NCI-H2171 treated with DMSO at 0.1 percent for 48 hours (cell line): Measurements from ENCODE around the gene FGD2.

ENCODE experiments used
- DNase-seq: peaks from one replicate; lab custom pipeline; 2025; lab: John Stamatoyannopoulos, UW

Gene FGD2

DNA sequence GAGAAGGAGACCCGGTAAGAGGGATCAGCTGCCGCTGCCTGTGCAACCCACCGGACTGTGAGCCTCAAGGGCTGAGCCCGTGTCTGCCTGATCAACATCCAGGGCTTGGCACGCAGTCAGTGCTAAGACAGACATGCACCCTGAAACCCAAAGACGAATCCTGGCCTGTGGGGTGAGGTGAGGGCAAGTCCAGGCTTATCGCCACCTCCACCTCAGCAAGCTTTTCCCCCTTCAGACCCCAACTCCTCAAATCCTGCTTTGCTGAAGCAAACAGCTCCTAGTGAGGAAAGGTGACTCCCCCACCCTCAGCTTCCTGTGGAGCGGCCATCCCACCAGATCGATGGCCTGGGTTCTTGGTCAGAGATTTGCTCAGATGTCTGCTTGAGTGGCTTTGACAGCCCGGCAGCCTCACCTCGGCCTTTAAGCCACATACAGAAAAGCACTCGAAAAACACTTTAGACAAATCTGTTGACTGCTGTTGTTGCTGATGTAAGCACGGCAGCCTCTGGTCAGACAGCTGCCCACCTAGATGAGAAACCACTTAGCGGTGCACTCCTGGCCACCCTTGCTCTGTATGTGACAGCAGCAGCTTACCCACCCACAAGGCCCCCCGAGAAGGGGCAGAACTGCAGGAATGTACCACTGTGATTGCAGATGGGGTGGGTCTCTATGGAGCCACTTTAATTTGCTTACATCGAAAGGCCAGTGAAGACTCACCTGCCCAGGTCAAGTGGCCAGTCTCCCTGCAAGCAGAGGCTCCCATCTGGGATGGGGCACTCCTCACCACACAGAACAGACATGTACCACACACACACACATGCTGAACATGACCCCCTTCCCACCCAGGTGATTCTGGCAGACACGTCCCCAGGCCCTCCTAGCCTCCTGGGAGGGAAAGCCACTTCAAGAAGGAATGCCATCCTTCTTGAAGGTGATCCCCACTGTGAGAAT, 34.3 kb upstream of the FGD2 start:
- no peak for DNase-seq

DNA sequence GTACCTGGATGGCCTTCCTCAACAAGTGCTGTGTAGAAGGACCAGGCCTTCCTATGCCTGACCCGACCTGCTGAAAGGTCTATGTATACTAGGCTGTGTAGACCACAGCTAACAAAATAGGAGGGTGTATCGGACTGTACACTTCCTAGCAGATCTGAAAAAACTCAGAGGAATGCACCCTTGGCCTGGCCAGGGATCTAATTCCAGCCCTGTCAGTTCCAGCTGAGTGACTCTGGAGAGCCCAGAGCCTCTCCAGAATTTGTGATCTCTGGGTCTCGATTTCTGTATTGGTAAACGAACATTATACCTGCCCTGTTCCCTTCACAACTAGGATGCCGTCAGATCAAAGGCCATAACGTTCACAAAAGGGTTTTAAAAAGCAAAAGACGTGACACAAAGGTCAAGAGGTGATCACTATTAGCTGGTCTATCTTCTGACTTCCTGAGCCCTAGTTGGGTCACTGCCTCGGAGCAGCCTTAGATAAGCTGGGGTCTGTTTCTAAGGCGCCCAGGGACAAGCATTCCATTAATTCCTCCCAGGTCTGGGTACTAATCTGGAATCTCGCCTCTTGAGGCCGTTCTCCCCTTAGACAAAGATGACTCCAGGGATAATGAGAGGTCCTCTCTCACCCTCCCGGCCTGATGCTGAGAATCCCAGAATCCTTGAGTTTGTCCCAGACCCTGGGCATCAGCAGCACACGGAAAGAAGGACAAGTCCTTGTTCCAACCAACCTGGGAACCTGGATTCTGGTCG, 33.4 kb upstream of the FGD2 start:
- DNase-seq, result no peak

DNA sequence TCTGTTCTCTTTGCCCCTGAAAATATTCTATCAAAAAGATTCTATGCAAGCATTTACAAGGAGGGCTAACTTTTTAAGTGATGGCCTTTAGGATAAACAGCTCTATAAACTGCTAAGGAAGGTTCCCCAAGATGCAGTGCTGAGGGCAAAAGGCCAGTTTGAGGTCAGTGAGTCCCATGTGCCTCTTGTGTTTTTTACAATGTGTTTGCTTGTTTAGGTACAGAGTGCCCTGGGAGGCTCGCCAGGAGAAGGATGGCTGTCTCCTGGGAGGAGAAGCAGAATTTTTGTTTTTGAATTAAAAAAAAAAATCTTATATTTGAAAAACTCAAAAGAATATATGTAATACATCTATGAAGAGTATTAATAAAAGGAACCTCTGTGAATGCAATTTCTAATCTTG, 32.3 kb upstream of the FGD2 start:
- DNase-seq, result no peak

DNA sequence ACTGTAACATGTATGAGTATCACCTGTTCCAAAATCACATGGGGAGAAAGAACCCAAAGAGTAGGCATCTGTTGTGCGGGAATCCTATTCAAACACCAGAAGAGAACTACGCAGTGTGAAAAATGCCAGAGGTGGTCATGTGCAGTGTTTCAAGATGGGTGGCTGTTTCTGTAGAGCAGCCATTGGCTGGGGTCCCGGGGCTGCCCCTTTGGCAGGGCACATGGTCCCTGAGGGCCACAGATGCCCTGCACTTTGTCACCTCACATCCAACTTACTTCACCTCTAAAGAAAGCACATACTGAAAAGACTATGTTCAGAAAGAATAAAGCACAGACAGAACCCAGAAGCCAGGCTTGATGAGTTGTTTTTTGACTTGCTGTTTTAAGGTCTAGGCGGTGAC, 31.8 kb upstream of the FGD2 start:
- DNase-seq, result no peak

DNA sequence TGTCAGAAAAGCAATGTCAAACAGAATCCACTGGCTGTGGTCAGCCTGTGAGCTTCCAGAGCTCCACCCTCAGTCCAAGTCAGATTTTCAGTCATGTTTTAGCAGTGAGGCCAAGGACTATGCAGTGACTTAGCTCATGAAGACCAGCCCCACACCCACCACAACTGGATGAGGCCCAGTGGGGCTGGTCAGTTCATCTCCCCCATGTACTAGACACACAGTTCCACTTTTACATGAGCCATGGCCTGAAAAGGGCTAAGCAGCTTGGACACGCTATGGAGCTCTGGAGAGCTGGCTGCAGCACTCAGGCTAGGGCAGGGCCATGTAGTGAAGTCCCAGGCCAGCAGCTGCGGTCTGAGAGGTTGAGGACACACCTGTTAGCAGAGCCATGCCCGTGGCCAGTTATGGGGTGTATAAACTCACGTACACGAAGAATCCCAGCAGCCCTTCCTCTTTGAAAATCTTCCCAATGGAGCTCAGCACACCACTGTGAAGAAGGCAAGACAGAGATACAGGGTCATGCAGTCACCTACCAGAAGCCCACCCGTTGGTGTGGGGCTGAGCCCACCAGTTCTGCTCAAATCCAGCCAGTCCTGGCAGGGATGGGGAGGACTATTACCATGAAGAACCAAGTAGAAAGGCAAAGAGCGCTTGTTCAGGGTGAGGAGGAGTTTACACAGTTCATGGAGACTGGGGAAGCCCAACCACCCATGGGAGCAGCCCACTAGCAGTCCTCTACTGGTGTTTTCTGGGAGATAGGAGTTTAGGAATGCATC, 30.0 kb upstream of the FGD2 start:
- no peak for DNase-seq

DNA sequence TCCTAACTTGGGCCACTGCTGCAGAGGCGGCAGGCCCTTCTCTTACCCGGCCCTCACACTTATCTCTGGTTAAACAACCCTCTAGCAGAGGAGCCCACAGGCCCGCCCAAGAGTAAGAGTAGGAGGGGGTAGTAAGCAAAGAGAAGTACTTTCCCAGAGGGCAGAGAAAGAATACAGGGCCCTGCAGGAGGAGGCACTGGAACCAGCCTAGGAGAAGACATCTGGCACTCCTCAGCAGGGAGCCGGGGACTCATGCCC, 29.5 kb upstream of the FGD2 start:
- no peak for DNase-seq

DNA sequence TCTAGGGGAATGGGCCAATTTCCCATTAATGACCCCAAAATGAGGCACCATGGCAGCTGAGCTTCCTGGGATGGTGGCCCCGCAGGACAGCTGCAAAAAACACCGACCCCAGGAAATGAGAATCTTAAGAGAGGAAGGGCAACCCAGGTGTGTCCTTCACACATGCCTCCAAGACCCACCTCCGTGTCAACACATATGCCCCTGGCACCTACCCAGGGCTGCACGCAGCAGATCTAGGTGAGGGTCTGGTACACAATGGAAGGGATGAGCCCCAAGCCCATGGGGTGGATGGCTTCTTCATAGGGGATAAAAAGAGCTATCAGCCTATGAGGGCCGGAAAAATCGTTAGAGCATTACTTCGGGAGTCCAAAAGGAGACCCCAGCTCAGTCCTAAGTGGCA, 28.9 kb upstream of the FGD2 start:
- no peak for DNase-seq

DNA sequence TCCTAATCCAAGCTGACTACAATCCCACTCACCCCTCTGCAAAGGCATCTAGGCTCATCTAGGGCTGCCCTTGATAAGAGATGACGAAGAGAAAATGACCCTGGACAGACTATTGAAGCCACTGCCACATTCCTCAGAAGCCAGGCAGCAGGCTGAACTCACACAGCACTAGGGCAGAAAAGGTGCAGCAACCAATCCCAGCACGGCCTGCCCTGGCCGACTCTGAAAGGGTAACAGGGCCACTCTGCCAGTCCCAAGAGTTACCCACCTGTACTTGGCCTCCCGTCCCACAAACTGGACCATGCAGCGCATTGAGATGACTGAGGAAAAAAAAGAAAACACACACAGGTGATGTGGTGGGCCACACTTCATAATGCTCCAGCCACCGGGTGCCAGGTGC, 28.5 kb upstream of the FGD2 start:
- DNase-seq, result no peak

DNA sequence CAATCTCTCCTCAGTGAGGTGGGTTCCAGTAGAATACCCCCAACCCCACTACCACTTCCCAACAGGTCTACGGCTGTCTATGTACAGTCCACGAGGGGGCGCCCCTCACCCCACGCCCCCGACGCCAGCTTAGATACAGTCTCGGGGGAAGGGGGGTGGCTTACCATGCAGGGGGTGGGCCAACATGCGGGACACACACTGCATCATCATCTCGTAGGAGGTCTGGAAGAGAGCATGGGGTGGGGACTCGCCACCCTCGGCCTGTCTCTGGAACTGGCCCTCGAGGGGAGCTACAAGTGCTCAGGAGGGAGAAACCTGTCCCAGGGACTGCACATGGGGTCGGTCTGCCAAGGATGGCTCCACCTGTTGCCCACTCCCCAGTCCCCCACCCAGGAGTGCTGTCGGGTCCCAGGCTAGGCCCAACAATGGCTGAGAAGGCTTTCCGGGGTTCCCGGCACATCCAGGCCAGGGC, 27.9 kb upstream of the FGD2 start:
- no peak for DNase-seq

DNA sequence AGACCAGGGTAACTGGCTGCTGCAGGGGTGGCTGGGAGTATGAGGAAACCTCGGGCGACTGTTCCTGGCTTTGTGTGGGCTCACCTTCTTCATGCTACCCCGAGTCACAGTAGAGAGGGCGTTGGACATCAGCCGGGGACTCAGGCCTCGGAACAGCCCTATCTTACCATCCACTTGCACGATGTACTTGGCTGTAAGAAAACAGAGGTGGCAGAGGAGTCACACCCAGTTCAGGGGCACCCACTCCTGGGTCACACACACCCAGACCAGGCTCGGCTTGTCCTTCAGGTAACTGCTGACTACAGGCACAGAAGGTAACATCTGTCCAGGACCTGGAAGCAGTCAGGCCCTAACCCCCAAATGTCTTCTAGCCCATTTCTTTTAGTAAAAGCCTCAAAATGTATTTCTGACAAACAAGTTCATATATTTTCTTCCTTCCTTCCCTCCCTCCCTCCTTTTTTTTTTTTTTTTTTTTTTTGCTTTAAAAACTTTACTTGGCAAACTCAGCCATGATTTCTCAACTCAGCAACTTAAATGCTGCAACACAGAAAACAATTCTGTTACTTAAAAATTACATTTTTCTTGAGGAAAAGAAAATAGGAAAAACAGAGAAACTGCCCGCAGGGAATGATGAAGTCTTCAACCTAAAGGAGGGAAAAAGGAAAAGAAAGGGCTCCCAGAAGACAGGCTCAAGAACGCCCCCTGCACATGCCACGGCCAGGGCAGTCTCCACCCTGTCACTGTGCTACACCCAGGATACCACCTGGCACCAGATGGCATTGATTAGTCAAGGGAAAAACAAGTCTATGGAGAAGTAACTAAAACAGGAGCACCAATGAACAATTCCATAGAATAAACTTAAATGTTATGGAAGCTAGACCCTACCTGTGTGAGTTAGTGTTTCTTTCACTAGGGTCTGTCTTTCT, 26.8 kb upstream of the FGD2 start:
- DNase-seq, result peak; percentile 75

DNA sequence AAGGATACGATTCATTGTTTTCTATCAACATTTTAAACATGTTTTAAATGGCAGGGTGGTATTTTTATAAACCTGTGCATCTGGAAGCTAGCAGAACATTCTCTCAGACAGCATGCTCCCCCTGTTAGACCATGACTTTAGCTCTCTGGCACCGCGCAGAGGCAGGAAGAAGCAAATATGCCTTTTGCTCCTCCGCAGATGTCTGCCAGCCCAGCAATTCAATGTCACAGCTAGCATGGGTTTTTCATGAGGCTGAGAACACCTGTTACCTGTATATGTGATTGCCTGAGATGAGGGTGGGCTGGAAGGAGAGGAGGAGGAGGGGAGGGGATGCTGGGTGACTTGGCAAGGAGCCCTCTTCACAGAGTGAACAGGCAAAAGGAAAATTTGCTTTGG, 26.1 kb upstream of the FGD2 start:
- DNase-seq, result peak; percentile 92

DNA sequence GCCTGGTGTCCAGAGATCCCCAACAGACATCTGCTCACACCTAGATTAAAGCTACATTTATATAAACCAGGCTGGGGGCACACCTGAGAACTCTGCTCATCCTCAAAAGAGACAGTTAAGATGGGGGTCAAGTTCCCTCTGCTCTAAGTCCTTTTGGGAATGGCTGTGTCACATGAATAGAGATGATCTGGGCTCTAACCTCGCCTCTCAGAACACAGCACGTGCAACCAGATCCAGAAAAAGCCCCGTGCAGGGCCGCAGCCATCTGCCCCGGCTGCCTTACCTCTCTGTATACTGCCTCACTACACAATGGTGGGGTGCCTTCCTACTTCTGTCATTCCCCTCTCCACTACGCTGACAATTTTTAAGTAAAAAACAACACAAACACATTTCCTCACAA, 25.3 kb upstream of the FGD2 start:
- peak; percentile 46 for DNase-seq

DNA sequence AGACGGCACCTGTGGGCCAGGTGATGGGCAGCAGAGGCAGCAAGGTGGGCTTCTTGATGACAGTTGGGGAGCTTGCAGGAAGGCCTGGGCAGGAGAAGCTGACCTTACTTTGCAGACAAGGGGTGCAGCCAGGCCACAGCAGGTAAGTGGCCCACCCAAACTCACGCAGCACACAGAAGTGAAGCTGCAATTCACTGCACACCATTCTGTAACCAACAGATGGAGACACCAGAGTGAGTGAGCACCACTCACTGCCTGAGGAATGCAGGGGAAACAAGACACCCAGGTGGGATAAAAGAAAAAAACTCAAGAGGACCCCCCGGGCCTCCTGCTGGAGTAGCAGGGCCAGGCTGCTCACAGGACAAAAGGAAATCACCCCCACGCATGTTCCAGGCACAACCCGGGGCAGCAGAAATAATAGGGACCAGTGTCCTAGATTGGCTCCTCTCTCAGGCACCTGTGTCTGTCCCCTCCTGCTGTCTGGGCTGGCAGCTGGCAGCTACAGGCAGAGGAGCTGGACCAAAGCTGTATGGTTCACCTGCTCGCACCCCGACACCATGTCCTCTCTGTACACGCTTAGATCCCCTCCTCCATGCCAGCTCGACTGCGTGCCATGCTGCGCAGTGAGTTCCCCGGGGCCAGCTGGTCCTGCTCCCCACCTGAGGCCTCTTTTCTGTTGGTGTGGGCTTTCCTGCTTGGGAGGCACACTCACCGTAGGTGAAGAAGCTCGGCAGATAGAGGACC, 24.4 kb upstream of the FGD2 start:
- peak; percentile 86 for DNase-seq

DNA sequence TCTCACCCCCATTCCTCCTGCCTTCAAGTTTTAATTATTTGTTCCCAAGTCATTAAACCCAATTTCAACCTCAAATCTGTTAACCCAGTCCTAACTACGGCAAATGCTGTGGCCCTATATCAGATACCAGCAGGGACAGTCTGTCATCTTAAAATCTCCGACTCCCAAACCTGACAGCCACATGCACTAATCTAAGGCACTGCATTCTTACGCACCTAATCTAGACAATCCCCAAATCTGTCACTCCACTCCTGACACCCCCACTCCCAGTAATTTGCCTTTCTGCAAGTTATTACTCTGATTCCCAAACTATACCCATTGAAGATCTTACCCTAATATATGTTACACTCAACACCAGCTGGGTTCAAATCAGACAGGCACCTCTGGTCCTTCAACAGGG, 21.9 kb upstream of the FGD2 start:
- no peak for DNase-seq

DNA sequence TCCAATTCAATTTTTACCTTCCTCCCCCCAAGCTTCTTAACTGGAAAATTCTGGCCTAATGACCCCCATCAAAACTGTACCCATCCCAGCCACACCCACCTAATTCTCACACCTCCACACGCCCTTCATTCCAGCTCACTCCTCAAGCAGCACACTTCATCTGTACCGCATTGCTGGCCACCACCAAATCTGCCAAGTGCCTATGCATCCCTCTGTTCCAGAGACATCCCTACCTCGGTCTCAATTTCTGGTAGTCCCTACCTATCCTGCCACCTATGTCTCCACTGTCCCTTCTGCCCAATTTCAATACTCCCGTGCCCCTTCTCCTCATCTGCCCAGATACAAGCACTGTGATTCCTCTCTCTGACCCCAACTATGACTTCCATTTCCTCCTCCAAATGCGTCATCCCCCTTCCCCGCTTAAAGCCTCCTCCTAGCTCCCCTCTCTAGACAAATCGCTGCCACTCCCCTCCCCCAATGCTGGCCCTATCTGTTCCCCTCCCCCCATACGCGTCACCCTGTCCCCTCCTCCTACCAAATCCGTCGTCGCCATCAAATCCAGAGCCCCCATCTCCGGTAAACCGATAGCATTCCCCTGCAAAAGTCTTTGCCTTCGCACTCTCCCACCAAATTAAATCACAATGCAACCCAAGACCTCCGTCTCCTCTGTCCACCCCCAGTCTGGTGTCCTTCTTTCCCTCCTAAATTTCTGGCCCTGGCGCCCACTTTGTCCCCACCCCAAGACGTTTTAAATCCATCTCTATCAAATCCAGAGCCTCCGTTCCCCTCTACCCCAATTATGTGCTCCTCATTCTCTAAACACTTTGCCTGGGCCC, 20.7 kb upstream of the FGD2 start:
- peak; percentile 22 for DNase-seq

DNA sequence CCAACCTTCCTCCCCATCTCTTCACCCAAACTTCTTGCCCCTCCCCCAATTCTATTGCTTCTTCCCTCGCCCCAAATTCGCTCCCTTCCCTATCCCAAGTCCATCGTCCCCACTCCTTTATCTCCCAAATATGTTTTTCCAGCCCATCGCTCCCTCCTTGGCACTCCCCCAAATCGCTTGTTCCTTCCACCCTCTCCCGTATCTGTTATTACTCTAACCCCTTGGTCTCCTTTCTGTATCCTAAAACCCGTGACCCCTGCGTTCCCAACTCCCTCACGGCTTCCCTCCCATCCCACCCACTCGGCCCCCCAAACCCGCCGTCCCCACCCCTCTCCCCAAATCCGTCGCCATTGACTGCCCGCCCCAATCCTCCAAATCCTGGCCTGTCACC, 20.0 kb upstream of the FGD2 start:
- no peak for DNase-seq

DNA sequence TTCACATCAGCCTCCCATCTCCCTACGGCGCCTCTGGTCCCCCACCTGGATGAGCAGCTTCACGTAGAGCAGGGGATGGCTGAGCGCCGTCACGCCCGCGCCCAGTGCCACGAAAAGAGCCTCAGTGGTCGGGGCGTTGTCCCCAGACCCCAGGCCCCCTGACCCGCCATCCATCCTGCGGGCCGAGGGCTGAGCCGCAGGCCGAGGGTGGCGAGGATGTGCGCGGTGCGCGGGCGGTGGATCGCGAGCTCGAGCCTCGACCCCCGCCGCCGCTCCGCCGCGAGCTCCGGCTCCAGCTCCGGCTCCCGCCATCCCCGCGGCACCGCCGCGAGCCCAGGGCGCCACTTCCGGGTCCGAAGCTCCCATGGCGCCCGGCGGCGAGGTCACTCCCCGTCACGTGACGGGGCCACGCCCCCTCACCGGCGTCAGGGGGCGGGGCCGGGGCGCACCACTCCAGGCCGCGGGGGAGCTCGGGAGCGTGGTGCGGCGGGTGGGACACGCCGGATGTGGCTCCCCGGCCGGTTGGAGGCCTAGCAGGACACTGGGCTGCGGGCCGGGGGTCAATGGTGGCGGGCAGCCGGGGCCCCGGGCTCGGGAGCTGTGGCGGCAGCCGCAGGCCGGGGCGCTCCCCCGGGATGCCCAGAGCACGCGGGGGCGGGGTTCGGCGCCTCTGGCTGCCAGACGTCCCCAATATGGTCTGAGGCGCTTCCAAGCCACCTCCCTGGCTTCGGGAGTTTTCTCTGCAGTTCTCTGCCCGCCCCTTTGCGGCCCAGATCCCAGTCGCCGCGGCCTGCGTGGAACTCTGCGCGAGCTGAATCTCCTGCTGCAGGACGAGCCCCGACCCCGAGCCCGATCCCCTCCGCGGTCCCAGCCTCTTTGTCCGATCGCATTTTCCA, 19.4 kb upstream of the FGD2 start, which contains the start of gene MTCH1:
TSS of gene MTCH1 (minus strand) at position 389 of the 896 bp plus-strand sequence. CDS start at position 366, 23 bp downstream.
- peak; percentile 82 for DNase-seq

DNA sequence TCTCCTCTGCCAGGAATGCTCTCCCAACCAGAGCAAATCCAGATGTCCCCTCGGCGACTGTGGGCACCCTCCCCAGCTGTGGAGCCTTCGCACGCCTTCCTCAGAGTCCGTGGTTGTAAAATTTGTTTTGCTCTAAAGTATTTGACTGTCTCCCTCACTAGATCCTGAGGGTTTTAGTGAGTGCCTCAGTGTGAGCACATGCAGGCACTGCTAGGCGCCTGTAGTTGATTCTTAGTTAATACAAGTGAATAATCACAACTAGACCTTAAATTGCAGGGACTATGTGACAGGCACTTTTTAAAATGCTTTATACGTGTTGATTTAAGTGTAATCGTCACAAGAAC, 18.8 kb upstream of the FGD2 start:
- DNase-seq, result no peak

DNA sequence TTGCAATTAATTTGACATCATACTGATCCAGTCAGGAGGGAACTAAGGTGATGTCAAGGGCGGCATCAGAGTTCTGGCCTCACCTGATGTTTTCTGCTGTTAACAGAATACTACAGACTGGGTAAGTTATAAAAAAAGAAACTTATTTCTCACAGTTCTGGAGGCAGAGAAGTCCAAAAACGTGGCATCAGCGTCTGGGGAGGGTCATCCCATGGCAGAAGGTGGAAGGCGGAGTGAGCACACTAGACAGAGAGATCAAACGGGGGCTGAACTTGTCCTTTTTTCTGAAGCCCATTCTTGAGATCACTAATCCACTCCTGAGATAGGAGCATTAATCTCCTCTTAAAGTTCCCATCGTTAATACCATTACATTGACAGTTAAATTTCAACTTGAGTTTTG, 16.2 kb upstream of the FGD2 start:
- no peak for DNase-seq
